ENCODE data around the gene KRT16. TPM values are rescaled to one million over a fixed set of nuclear protein-coding genes. Genes with fewer than 3 reads are reported as not detected.

Gene KRT16
- total and polyA plus RNA-seq, 10 of the 15 experiments (the other 5 are each of a cell fraction or from before 2014, with no cell fraction given) = 0.07 TPM; not detected in 9

- no peak for DNase-seq (ENCODE audit: low read depth, low spot score)
- ChIA-PET CTCF (no interaction called here), RAD21 (ENCODE audit: unreplicated experiment) (no interaction called here), POLR2A (no interaction called here), SMC1A (ENCODE audit: uncharacterized antibody, unreplicated experiment) (no interaction called here)
- Histone ChIP-seq H4K20me1 (ENCODE audit: control insufficient read depth, insufficient read depth) (no peaks in the 10 kb centered on the region), H3K36me3 (ENCODE audit: control insufficient read depth in 2 of 2, insufficient read depth in 2 of 2, low read length in 1 of 2) (no peaks in the 10 kb centered on the region), H3K4me3 (no peak overlapping the region), H3K9me3 (replicated peaks; ENCODE audit: control insufficient read depth, insufficient read depth, low read length) (no peaks in the 10 kb centered on the region), H3K4me2 (ENCODE audit: control insufficient read depth, insufficient read depth) (no peak overlapping the region), H3K9ac (ENCODE audit: control insufficient read depth, insufficient read depth, low read length) (no peak overlapping the region), H3K4me1 (ENCODE audit: control insufficient read depth, insufficient read depth, low read length) (no peaks in the 10 kb centered on the region), H2AFZ (ENCODE audit: control insufficient read depth, low read depth, low read length) (no peak overlapping the region), H3K27me3 (replicated peaks in 1 of 2; ENCODE audit: control insufficient read depth in 2 of 2, insufficient read depth in 2 of 2, low read length in 1 of 2) (no peaks in the 10 kb centered on the region; a peak in 1 of 4 replicates), H3K27ac (ENCODE audit: control insufficient read depth, insufficient read depth) (no peak overlapping the region), H3K79me2 (ENCODE audit: control insufficient read depth, insufficient read depth, low read length) (no peaks in the 10 kb centered on the region)
- peak; percentile 22 for ATAC-seq
- in situ Hi-C loops (cut with MboI) = no loop called here
- no peak for FAIRE-seq
- intact Hi-C loops (cut with micrococcal nuclease; ENCODE audit: unreplicated experiment) = no loop called here
- no TSS peak for BruUV-seq (replicated peaks)
- WGBS (ENCODE audit: insufficient coverage, insufficient replicate concordance, low lambda C conversion rate, missing lambda C conversion rate) = 59% methylated on average over 7 of the region's 7 CpGs
- no peak for TF ChIP-seq CBFB (IDR thresholded peaks at IDR 0.05; ENCODE audit: low read depth)
- TF ChIP-seq RBBP5 (conservative IDR thresholded peaks at IDR 0.05) = no peak
- no peak for TF ChIP-seq IRF4 (IDR thresholded peaks at IDR 0.05; ENCODE audit: low read depth, low read length)
Measured at GRCh38 chr17:41634639-41635038, 22.1 kb upstream of the KRT16 start.

- H3K9ac ChIP-seq (ENCODE audit: control insufficient read depth, insufficient read depth, low read length) = no peak overlapping the region
- in situ Hi-C loops (cut with MboI) (no loop called here), intact Hi-C loops (cut with micrococcal nuclease; ENCODE audit: unreplicated experiment) (no loop called here)
- DNase-seq (ENCODE audit: low read depth, low spot score) (no peak), ATAC-seq (peak; percentile 45), FAIRE-seq (peak; percentile 91)
- TF ChIP-seq MEF2B (IDR thresholded peaks at IDR 0.05; ENCODE audit: partially characterized antibody, poor library complexity, severe bottlenecking) (peak; percentile 12), SUPT20H (IDR thresholded peaks at IDR 0.05; ENCODE audit: borderline replicate concordance, control insufficient read depth, low read depth, low read length) (no peak), TCF12 (IDR thresholded peaks at IDR 0.05; ENCODE audit: low read depth, low read length) (0 out of 2 replicates have a peak, but pooled peaks have one; percentile 46)
- H3K36me3 ChIP-seq (ENCODE audit: control insufficient read depth in 2 of 2, insufficient read depth in 2 of 2, low read length in 1 of 2) = no peaks in the 10 kb centered on the region
- ChIA-PET RAD21 (ENCODE audit: unreplicated experiment) (no interaction called here), SMC1A (ENCODE audit: uncharacterized antibody, unreplicated experiment) (no interaction called here), CTCF (no interaction called here), POLR2A (no interaction called here)
- no peaks in the 10 kb centered on the region; a peak in 1 of 4 replicates for H3K27me3 ChIP-seq (replicated peaks in 1 of 2; ENCODE audit: control insufficient read depth in 2 of 2, insufficient read depth in 2 of 2, low read length in 1 of 2)
- H3K27ac ChIP-seq (ENCODE audit: control insufficient read depth, insufficient read depth) = no peak overlapping the region
- no peaks in the 10 kb centered on the region for H3K4me1 ChIP-seq (ENCODE audit: control insufficient read depth, insufficient read depth, low read length)
- no TSS peak for BruUV-seq (replicated peaks)
- 53% methylated on average over 12 of the region's 14 CpGs for WGBS (ENCODE audit: insufficient coverage, insufficient replicate concordance, low lambda C conversion rate, missing lambda C conversion rate)
- H2AFZ ChIP-seq (ENCODE audit: control insufficient read depth, low read depth, low read length) = no peak overlapping the region
- H3K4me3 ChIP-seq = no peak overlapping the region
- no peaks in the 10 kb centered on the region for H3K9me3 ChIP-seq (replicated peaks; ENCODE audit: control insufficient read depth, insufficient read depth, low read length)
- H4K20me1 ChIP-seq (ENCODE audit: control insufficient read depth, insufficient read depth) = no peaks in the 10 kb centered on the region
- no peak overlapping the region for H3K4me2 ChIP-seq (ENCODE audit: control insufficient read depth, insufficient read depth)
- H3K79me2 ChIP-seq (ENCODE audit: control insufficient read depth, insufficient read depth, low read length) = no peaks in the 10 kb centered on the region
Measured at GRCh38 chr17:41633556-41634199, 21.1 kb upstream of the KRT16 start.
